Activated CD4-positive, alpha-beta T cell treated with anti-CD3 and anti-CD28 coated beads for 36 hours (primary cell): ENCODE results near the gene MPRIP. TPM values are rescaled to one million over a fixed set of nuclear protein-coding genes. Genes with fewer than 3 reads are reported as not detected.
A peak's percentile ranks its signal among the peaks of the same experiment; 100 is the strongest.

Experiments
- ATAC-seq: fragments of 200-7000 bp; cut with Tn5 transposase; one replicate; pipeline ENCODE4 v1.10.0; 2021; ENCODE audit warnings: mild to moderate bottlenecking, moderate library complexity
- CTCF ChIA-PET: fragments of 350-600 bp; sonication (Branson Sonifier 250); formaldehyde crosslinking; loops from one replicate; lab custom pipeline; 2021; ENCODE audit warnings: antibody characterized with exemption; lab: Charles Lee
- POLR2A ChIA-PET: fragments of 350-600 bp; sonication (Branson Sonifier 250); formaldehyde crosslinking; loops from one replicate; lab custom pipeline; 2021; ENCODE audit warnings: antibody characterized with exemption, inconsistent platforms; lab: Charles Lee
- DNase-seq: peaks from one replicate; pipeline ENCODE4 v3.0.0-alpha.2; 2020
- H3K27ac Mint-ChIP-seq: one replicate; pipeline ENCODE4 v1.8.0; 2021; ENCODE audit warnings: mixed read lengths
- H3K27me3 Mint-ChIP-seq: one replicate; pipeline ENCODE4 v1.8.0; 2021; ENCODE audit warnings: mixed read lengths
- H3K36me3 Mint-ChIP-seq: one replicate; pipeline ENCODE4 v1.8.0; 2021; ENCODE audit warnings: low read depth, mixed read lengths
- H3K4me1 Mint-ChIP-seq: one replicate; pipeline ENCODE4 v1.8.0; 2021; ENCODE audit warnings: mixed read lengths
- H3K4me3 Mint-ChIP-seq: one replicate; pipeline ENCODE4 v1.8.0; 2021; ENCODE audit warnings: mild to moderate bottlenecking, moderate library complexity, mixed read lengths
- H3K9me3 Mint-ChIP-seq: one replicate; pipeline ENCODE4 v1.8.0; 2021; ENCODE audit warnings: low read depth, mixed read lengths
- intact Hi-C, 2 experiments: fragments of 100-400 bp; cut with DNase I in 1 of 2; cut with micrococcal nuclease in 1 of 2; formaldehyde crosslinking; loops; one replicate each; pipeline versions ENCODE4 v1.14.2 to v1.15.1; 2022 to 2024; cut with DNase I, micrococcal nuclease
- total RNA-seq, 2 experiments: library from RNA; stranded (reverse); gene quantifications; one replicate each; pipeline ENCODE4 v1.2.3, GENCODE V29; 2021

The MPRIP gene
- total RNA-seq, 2 experiments from 2014 or later: 131 to 179 TPM

DNA sequence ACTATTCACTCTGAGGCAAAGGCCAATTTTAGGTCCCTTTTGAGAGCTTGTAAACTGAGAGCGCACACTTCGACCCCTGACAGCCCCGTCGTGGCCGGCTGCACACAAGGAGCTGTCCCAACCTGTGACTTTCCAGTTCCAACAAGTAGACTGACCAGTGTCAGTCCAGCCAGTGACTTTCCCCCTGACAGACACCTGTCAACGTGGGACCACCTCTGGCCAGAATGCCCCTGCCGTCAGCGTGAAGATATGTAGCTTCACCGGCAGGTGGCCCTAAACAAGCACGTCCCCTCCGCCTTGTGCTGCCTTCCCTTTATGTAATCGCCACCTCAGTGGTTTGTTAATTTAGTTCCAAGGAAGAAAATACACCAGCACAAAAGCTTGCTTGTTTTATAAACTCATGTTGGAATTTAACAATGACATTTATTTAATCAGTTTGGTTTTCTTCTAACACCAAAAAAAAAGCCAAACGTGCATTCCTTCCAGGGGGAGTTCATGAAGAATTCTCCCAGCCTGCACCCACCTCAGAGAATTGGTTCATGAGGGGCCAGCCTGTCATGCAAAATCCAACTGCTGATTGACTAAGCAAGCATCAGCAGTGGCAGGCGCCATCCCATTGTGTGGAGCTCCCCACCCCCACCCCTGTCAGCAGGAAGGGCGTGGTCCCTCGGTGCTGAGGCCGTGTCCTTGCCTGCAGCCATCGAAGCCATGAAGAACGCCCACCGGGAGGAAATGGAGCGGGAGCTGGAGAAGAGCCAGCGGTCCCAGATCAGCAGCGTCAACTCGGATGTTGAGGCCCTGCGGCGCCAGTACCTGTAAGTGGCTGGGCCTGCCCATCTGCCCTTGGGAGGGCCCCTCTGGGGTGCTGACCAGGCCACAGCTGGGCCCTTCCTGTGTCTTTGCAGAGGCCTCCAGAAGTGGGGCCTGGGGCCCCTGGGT, 130.0 kb downstream of the MPRIP start:
- POLR2A ChIA-PET: no interaction called here
- intact Hi-C loops: no loop called here

DNA sequence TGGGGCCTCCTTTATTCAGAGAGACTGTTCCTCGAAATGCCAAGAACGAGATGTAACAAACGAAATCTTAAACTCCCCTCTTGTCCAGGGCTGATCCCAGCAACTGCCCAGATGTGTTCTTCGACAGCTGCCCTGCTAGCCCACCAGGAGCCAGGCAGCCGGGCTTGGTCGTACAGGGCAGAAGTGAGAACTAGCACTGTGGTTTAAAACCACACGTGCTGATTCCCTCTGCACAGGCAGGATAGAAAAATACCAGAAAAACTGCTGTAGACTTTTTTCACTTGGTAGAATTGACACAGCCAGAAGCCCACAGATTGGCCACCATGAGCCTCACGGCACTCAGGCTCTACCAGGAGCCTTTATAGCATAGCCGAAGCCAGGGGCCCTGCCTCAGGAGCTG, 130.7 kb downstream of the MPRIP start:
- POLR2A ChIA-PET: no interaction called here
- no peak overlapping the region for H3K27ac Mint-ChIP-seq
- H3K4me1 Mint-ChIP-seq: peaks cover 69% of the 10 kb centered on the region
- no peaks in the 10 kb centered on the region for H3K27me3 Mint-ChIP-seq
- DNase-seq (no peak), ATAC-seq (no peak)
- no peaks in the 10 kb centered on the region for H3K9me3 Mint-ChIP-seq
- H3K36me3 Mint-ChIP-seq: peaks cover 24% of the 10 kb centered on the region
- CTCF ChIA-PET: interaction anchor here (0.6 kb wide), 1 partner anchor 29 kb away, joined by 3 read pairs; no protein-coding TSS in a partner anchor
- no peak overlapping the region for H3K4me3 Mint-ChIP-seq
- intact Hi-C loops: no loop called here

More for the DNA sequence above, 130.0 kb downstream of the MPRIP start:
- H3K27ac Mint-ChIP-seq: no peak overlapping the region
- DNase-seq (no peak), ATAC-seq (no peak)
- no peaks in the 10 kb centered on the region for H3K9me3 Mint-ChIP-seq
- peaks cover 64% of the 10 kb centered on the region for H3K4me1 Mint-ChIP-seq
- no peak overlapping the region for H3K4me3 Mint-ChIP-seq
- CTCF ChIA-PET: interaction anchor here (0.6 to 1.5 kb wide), 4 partner anchors 12 to 28 kb away, joined by 3 read pairs; no protein-coding TSS in a partner anchor
- no peaks in the 10 kb centered on the region for H3K27me3 Mint-ChIP-seq
- H3K36me3 Mint-ChIP-seq: peaks cover 19% of the 10 kb centered on the region

DNA sequence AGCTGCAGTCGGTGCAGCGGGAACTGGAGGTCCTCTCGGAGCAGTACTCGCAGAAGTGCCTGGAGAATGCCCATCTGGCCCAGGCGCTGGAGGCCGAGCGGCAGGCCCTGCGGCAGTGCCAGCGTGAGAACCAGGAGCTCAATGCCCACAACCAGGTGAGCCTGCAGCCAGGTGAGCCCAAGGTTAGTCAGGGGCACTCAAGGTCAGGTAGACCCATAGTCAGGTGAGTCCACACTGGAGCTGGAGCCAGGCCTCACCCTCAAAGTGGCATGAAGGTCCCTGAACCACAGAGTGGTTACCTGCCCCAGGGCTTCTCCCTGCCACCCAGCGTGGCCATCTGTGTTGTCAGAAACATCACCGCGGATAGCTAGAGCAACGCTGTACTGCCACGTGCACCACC, 131.7 kb downstream of the MPRIP start:
- H3K27ac Mint-ChIP-seq: peak overlapping the region; percentile 25
- H3K27me3 Mint-ChIP-seq: no peaks in the 10 kb centered on the region
- H3K4me3 Mint-ChIP-seq: no peak overlapping the region
- ChIA-PET POLR2A (no interaction called here), CTCF (interaction anchor here (0.5 to 1.1 kb wide), 3 partner anchors 18 to 782 kb away, joined by 3 read pairs; no protein-coding TSS in a partner anchor)
- H3K4me1 Mint-ChIP-seq: peaks cover 74% of the 10 kb centered on the region
- DNase-seq (no peak), ATAC-seq (no peak)
- intact Hi-C loops: no loop called here
- no peaks in the 10 kb centered on the region for H3K9me3 Mint-ChIP-seq
- peaks cover 29% of the 10 kb centered on the region for H3K36me3 Mint-ChIP-seq

DNA sequence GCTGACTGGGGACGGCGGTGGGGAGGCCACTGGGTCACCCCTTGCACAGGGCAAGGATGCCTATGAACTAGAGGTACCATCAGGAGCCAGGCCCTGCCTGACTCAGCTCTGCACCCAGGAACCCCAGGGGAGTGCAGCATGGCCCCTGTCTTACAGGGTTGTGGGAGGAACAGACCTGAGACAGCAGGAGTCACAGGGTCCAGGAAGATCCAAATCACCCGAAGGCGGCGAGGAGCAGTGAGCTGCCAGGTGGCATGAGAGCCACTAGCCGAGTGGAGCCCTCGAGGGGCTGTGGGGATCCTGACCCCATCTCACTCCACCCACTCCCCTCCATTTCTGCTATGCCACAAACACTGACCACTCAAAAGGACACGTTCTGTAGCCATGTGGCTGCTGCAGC, 133.1 kb downstream of the MPRIP start:
- intact Hi-C loops: loop anchor here in 1 of 2 experiments (5.0 kb wide), 1 partner anchor 417 kb away; the partner anchor contains the start of gene PEMT
- H3K4me3 Mint-ChIP-seq: no peak overlapping the region

DNA sequence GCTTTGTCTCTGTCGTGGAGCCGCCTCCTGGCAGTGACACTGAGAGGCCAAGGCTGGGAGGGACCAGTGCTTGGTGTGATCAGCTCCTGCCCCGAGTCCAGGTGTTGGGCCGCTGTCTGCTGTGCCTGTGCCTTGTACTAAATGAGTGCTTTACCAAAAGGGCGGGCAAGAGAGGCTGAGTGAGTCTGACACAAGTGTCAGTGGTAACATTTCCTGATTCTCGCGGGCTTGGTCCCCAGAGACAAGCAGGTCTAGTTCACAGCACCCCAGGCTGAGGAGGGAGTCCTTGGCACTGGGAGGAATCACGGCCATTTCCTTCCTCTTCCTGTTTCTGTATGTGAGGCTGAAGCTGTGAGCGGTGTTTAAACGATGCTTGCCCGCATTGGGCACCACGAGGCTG, 133.7 kb downstream of the MPRIP start:
- Mint-ChIP-seq H3K36me3 (peaks cover 45% of the 10 kb centered on the region), H3K27me3 (no peaks in the 10 kb centered on the region), H3K4me1 (peaks cover 80% of the 10 kb centered on the region), H3K4me3 (peak overlapping the region; percentile 47), H3K9me3 (no peaks in the 10 kb centered on the region), H3K27ac (peak overlapping the region; percentile 85)
- DNase-seq (peak; percentile 40), ATAC-seq (peak; percentile 25)
- ChIA-PET POLR2A (interaction anchor here (0.5 kb wide), 1 partner anchor 39 kb away, joined by 3 read pairs; no protein-coding TSS in a partner anchor), CTCF (interaction anchor here (1.3 kb wide), 1 partner anchor 34 kb away, joined by 5 read pairs; no protein-coding TSS in a partner anchor)
- intact Hi-C loops: loop anchor here in 1 of 2 experiments (5.0 kb wide), 1 partner anchor 416 kb away; the partner anchor contains the start of gene PEMT

More for the DNA sequence above, 133.1 kb downstream of the MPRIP start:
- ChIA-PET CTCF (interaction anchor here (1.3 kb wide), 1 partner anchor 34 kb away, joined by 5 read pairs; no protein-coding TSS in a partner anchor), POLR2A (interaction anchor here (0.5 kb wide), 1 partner anchor 38 kb away, joined by 3 read pairs; no protein-coding TSS in a partner anchor)
- Mint-ChIP-seq H3K27me3 (no peaks in the 10 kb centered on the region), H3K4me1 (peaks cover 79% of the 10 kb centered on the region), H3K9me3 (no peaks in the 10 kb centered on the region), H3K27ac (no peak overlapping the region), H3K36me3 (peaks cover 39% of the 10 kb centered on the region)
- ATAC-seq: no peak
- DNase-seq: no peak

DNA sequence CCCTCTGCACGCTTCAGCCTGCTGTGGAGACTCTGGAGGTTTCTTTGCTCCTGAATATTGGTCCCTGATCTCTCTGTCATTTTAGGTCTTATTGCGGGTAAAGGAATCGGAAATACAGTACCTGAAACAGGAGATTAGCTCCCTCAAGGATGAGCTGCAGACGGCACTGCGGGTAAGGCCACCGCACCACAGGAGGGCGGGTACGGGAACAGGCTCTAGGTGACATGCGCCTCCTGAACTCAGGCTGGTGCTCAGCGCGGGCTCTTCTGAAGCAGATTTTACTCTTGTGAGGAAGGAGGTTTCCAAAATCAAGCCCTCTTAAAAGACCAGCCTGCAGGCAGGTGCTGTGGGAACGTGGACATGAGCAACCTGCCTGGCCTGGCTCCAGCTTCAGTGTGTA, 134.1 kb downstream of the MPRIP start:
- no peaks in the 10 kb centered on the region for H3K9me3 Mint-ChIP-seq
- peak; percentile 64 for DNase-seq
- ATAC-seq: peak; percentile 34

DNA sequence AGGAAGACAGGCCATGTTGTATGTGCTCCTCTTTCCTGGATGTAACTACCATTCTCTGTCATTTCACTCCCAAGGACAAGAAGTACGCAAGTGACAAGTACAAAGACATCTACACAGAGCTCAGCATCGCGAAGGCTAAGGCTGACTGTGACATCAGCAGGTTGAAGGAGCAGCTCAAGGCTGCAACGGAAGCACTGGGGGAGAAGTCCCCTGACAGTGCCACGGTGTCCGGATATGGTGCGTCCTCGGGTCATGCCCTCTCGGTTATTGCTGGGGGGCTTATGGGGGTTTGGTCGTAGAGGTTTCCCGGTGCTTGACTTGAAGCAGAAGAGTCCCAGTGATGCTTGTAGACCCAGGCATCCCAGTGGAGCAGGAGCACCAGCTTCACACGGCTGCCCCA, 134.9 kb downstream of the MPRIP start:
- POLR2A ChIA-PET: interaction anchor here (0.6 kb wide), 1 partner anchor 415 kb away, joined by 8 read pairs; no protein-coding TSS in a partner anchor

More for the DNA sequence above, 134.1 kb downstream of the MPRIP start:
- CTCF ChIA-PET: interaction anchor here (1.3 kb wide), 1 partner anchor 35 kb away, joined by 5 read pairs; no protein-coding TSS in a partner anchor
- Mint-ChIP-seq H3K36me3 (peaks cover 48% of the 10 kb centered on the region), H3K27me3 (no peaks in the 10 kb centered on the region), H3K4me1 (peaks cover 79% of the 10 kb centered on the region), H3K4me3 (peak overlapping the region; percentile 47), H3K27ac (peak overlapping the region; percentile 85)
- intact Hi-C loops: loop anchor here in 1 of 2 experiments (5.0 kb wide), 1 partner anchor 416 kb away; the partner anchor contains the start of gene PEMT
- POLR2A ChIA-PET: no interaction called here

DNA sequence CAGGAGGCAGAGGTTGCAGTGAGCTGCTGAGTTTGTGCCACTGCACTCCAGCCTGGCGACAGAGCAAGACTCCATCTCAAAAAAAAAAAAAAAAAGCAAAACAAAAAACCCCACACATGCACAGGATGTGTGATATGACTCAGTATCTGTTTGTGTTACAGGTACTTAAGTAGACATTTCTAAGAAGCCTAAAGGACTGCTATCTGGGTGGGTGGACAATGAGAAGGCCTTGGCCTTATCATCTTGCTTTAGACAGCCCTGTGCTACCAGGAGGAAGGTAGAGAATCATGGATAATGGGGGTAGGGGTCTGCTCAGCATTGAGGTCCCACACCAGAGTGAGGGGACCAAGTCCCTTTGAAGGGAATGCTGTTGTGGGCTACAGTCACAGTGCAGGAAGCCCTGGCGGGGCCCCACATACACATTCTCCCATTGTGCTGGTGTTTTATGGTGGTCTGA, 137.1 kb downstream of the MPRIP start:
- H3K27ac Mint-ChIP-seq: peak overlapping the region; percentile 97
- peak overlapping the region; percentile 51 for H3K4me3 Mint-ChIP-seq
- CTCF ChIA-PET: interaction anchor here (0.5 to 1.6 kb wide), 3 partner anchors 8 to 38 kb away, joined by 3 to 5 read pairs (median 5); no protein-coding TSS in a partner anchor
- peaks cover 56% of the 10 kb centered on the region for H3K36me3 Mint-ChIP-seq
- POLR2A ChIA-PET: no interaction called here
- intact Hi-C loops: loop anchor here (1.0 to 5.0 kb wide), 5 partner anchors 27 to 413 kb away; partner anchors contain the start of genes PLD6 (in 2 of the 2), FLCN (in 1 of the 2), MPRIP (in 1 of the 2) and PEMT (in 1 of the 2)
- ATAC-seq (peak; percentile 65), DNase-seq (peak; percentile 35)
- no peaks in the 10 kb centered on the region for H3K9me3 Mint-ChIP-seq
- peaks cover 93% of the 10 kb centered on the region for H3K4me1 Mint-ChIP-seq
- H3K27me3 Mint-ChIP-seq: no peaks in the 10 kb centered on the region

More for the DNA sequence above, 134.9 kb downstream of the MPRIP start:
- Mint-ChIP-seq H3K4me3 (peak overlapping the region; percentile 47), H3K27ac (peak overlapping the region; percentile 85), H3K36me3 (peaks cover 50% of the 10 kb centered on the region), H3K27me3 (no peaks in the 10 kb centered on the region), H3K4me1 (peaks cover 82% of the 10 kb centered on the region), H3K9me3 (no peaks in the 10 kb centered on the region)
- CTCF ChIA-PET: interaction anchor here (0.9 to 1.7 kb wide), 2 partner anchors 15 to 44 kb away, joined by 3 to 4 read pairs; no protein-coding TSS in a partner anchor
- ATAC-seq: peak; percentile 6
- intact Hi-C loops: loop anchor here in 1 of 2 experiments (5.0 kb wide), 1 partner anchor 415 kb away; the partner anchor contains the start of gene PEMT
- DNase-seq: peak; percentile 40

DNA sequence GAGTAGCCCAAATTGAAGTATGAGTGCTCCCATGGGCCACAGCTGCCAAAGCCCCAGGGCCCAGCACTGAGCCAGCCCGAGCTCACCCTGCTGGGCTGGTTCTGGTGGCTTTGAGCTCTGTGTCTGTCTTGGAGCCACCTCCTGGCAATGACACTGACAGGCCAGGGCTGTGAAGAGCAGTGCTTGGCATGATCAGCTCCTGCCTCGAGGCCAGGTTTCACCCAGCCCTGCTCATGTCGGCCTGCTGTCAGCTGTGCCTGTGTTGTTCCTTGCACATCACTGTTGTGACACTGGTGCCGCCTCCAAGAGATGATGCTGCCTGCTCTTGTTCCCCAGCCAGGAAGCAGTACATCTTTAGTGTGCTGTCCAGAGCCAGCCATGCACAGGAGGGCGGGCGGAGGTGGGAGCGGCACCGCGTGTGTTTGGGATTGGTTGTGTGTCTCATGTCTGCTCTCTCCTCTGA, 137.9 kb downstream of the MPRIP start:
- no peak overlapping the region for H3K4me3 Mint-ChIP-seq
- peaks cover 58% of the 10 kb centered on the region for H3K36me3 Mint-ChIP-seq
- DNase-seq (peak; percentile 56), ATAC-seq (peak; percentile 13)
- peak overlapping the region; percentile 97 for H3K27ac Mint-ChIP-seq
- H3K27me3 Mint-ChIP-seq: no peaks in the 10 kb centered on the region
- intact Hi-C loops: no loop called here
- ChIA-PET POLR2A (no interaction called here), CTCF (interaction anchor here (1.6 kb wide), 1 partner anchor 38 kb away, joined by 5 read pairs; no protein-coding TSS in a partner anchor)
- H3K9me3 Mint-ChIP-seq: no peaks in the 10 kb centered on the region
- peaks cover 96% of the 10 kb centered on the region for H3K4me1 Mint-ChIP-seq

DNA sequence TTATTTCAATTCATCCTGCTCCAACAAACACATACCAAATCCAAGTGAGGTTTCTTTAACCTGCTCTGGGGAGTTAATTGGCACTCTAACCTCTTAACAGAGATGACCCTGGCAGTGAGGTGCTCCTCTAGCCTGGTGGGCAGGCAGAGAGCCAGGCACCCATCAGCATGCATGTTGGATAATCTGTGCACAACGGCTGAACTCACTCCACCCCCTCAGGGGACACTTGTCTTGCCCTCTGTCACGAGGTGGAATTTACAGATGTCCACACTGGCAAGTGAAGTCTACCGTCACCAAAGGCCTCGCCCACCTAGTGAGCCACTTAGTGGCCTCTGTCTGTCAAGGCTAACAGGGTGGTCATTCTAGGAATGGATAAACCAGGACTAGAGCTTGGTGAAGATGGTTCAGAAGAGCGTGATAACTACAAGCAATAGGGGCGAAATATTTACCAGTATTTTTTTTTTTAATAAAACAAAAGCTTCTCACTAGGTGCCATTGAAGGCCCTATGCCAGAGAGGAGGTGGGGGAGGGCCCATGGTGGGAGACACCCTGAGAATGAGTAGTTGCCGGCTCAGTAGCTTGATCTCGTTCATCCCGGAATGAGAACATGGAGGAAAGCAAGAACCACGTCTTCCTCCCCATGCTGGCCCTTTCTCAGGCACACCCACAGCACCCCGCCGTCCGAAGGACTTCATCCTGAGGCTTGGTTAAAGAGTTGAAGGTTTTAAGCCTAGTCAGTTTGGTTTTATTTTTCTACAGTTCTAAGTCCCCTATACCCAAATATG, 138.7 kb downstream of the MPRIP start:
- no peaks in the 10 kb centered on the region for H3K9me3 Mint-ChIP-seq
- peaks cover 96% of the 10 kb centered on the region for H3K4me1 Mint-ChIP-seq
- ChIA-PET POLR2A (no interaction called here), CTCF (interaction anchor here (0.9 kb wide), 1 partner anchor 11 kb away, joined by 3 read pairs; no protein-coding TSS in a partner anchor)
- DNase-seq: peak; percentile 18
- peaks cover 61% of the 10 kb centered on the region for H3K36me3 Mint-ChIP-seq
- ATAC-seq: no peak
- intact Hi-C loops: no loop called here
- H3K27me3 Mint-ChIP-seq: no peaks in the 10 kb centered on the region
- no peak overlapping the region for H3K4me3 Mint-ChIP-seq
- H3K27ac Mint-ChIP-seq: peak overlapping the region; percentile 97
